ENCODE measurements around the gene N4BP2.

DNA sequence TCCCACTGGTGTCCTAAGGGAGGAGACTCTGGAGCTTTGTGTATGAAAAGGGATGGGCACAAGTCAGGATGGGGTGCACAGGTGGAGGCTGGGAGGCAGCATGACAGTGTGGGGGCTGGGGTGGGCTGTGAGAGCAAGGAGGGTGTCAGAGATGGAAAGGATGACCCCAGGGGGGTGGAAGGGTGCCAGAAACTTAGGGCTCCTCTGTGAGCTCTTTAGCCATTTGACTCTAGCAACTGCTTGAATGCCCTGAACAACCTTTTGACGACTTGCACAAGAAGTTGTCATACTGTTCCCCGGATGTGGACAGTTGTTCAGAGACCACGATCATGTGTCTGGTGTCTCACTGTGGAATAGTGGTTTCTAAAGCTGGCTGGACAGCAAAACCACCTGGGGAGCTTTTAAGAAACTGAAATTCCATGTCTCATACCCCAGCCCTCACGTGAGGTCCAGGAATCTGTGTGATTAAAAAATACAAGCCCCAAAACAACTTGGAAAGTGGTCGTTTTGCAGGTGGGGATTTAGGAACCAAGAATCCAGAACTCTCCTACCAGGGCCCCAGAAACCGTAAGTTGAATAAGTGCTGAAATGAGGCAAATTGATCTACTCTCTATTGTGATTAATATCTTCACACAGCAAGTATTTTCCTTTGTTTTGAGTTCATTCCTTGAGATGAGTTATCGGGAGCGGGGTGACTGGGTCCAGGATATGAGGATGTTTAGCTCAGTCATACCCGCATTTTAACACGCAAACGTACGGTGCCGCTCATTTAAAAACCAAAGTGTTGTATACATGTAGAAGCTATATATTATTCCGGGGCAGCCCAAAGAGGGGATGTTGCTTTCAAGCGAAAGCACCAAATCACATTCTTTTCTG is 143.6 kb downstream of the N4BP2 start:
- TF ChIP-seq, protein P1, sequence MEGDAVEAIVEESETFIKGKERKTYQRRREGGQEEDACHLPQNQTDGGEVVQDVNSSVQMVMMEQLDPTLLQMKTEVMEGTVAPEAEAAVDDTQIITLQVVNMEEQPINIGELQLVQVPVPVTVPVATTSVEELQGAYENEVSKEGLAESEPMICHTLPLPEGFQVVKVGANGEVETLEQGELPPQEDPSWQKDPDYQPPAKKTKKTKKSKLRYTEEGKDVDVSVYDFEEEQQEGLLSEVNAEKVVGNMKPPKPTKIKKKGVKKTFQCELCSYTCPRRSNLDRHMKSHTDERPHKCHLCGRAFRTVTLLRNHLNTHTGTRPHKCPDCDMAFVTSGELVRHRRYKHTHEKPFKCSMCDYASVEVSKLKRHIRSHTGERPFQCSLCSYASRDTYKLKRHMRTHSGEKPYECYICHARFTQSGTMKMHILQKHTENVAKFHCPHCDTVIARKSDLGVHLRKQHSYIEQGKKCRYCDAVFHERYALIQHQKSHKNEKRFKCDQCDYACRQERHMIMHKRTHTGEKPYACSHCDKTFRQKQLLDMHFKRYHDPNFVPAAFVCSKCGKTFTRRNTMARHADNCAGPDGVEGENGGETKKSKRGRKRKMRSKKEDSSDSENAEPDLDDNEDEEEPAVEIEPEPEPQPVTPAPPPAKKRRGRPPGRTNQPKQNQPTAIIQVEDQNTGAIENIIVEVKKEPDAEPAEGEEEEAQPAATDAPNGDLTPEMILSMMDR (IDR thresholded peaks at IDR 0.05; ENCODE audit: low read length) = no peak
- TF ChIP-seq EZH2phosphoT487 (IDR thresholded peaks at IDR 0.05; ENCODE audit: low read length) = no peak
